COLO829 (cell line): ENCODE data around the gene FADS1.

Experiments
- DNase-seq: peaks from one replicate; pipeline ENCODE4 v3.0.0; 2012; ENCODE audit warnings: low spot score

Gene FADS1

DNA sequence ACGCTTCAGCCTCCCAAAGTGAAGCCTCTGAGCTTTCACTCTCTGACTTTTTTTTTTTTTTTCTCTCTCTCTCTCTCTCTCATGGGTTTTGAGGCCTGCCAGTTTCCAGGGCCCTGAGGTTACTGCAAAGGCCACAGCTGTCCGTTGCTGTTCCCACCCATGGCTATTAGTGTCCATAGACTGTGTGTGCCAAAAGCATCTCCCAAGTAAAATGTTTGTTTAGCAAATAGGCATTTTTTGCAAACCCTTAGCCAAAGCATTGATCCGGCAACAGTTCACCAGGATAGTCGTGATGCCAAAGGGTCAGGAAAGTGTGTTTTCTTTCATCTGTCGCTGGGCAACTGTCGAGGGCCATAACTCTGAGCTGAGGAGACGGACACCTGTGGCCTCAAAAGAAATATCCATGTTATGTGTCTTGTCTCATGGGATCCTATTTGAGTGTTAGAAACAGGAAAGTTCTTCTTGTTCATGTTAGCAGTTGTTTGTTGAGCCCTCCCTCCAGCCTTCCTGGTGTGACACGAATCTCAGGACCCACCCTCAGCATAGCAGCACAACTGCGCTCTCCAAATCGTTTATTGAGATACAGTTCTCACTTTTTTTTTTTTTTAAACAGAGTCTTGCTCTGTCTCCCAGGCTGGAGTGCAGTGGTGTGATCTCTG lies 29.7 kb upstream of the FADS1 start:
- DNase-seq, result no peak

DNA sequence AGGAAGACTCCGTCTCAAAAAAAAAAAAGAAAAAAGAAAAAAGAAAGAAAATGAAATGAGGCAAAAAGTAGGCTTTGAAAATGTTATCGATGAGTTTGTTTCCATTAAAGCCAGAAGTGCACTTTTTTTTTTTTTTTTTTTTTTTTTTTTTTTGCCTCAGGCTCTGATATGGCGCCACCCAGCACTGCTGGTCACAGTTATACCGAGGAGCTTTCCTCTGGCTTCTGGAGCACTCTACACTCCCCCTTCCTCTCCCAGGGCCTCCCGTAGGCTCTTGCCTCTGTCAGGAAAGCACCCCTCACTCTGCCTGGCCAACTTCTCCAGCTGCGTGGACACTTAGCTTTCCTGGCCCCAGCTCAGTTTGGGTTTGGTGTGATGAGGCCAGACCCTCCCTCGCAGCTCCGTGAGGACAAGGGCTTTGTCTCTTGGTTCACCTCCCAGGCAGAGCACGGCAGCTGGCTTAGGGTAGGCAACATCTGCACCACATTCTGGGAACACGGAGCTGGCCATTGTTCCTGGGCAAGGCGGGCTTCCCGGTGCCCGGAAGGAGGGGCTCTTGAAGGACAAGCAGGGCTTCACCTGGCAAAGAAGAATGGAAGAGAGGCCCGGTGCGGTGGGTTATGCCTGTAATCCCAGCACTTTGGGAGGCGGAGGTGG lies 28.2 kb upstream of the FADS1 start:
- DNase-seq, result no peak

DNA sequence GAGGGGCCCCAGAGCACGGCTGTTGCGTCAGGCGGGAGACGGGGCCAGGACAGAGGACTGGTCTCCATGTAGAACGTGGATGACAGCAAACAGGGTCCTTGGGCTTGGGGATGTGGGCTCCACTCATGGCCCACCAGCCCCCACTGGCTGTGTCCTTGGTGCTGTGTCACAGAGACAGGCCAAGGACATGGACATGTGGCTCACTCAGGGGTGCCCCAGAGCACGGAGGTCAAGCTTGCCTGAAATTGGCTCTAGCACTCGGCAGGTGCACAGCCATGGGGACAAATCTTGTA lies 25.7 kb upstream of the FADS1 start:
- DNase-seq, result no peak

DNA sequence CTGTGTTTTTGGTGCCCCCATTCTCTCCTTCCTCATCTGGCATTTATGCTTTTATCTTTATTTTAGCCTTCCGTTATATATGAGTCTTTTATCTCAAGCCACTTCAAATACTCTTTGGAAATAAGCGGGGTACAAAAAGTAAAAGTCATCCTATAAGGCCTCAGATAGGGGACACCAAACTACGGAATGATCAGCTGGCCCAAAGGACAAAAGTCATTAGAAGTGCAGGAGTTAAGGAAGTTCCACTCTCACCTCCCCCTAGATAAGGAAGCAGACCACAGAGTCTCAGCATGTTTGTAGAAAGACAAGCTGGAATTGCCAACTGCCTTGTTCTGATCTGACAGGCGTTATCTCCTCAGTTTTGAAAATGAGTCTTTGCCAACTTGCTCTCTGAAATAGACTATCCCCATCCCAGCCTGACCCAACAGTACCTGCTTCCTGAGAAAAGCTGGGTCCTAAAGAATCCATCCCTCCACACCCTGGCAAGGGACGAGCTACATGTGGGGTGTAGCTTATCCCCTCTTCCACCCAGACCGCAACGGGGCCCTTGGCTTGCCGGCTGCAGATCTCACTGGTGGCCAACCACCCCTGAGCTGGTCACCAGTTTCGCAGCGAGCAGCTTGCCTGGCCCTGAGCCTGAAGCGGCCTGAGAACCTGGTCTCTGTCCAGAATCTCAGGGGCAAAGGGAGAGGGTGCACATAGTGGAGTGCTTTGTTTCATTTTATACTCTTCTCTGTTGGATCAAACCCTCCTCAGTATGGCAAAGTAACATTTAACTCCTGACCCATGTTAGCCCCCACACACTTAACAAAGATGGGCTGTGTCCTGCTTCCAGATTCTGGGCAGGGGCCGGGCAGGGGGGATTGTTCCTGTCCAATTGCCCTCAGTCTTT lies 25.1 kb upstream of the FADS1 start:
- DNase-seq, result peak; percentile 40

DNA sequence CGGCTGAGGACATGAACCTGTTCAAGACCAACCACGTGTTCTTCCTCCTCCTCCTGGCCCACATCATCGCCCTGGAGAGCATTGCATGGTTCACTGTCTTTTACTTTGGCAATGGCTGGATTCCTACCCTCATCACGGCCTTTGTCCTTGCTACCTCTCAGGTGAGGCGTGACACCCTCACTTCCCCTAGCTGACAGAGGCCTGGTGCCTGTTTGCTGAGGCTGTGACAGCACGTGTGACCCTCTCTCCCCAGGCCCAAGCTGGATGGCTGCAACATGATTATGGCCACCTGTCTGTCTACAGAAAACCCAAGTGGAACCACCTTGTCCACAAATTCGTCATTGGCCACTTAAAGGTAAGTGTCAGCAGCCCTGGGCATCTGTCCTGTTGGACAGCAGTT lies 23.6 kb upstream of the FADS1 start:
- no peak for DNase-seq

DNA sequence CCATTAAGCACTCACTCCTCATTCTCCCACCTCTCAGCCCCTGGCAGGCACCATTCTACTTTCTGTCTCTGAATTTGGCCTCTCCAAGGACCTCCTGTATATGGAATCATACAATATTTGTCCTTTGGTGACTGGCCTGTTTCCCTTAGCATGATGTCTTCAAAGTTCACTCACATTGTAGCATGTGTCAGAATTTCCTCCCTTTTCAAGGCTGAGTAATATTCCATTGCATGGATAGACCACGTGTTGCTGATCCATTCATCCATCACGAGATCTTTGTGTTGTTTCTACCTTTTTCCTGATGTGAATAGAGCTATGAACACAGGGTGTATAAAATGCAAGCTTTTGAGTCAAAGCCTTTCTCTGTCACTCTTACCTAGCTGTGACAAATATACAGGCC lies 22.9 kb upstream of the FADS1 start:
- no peak for DNase-seq

DNA sequence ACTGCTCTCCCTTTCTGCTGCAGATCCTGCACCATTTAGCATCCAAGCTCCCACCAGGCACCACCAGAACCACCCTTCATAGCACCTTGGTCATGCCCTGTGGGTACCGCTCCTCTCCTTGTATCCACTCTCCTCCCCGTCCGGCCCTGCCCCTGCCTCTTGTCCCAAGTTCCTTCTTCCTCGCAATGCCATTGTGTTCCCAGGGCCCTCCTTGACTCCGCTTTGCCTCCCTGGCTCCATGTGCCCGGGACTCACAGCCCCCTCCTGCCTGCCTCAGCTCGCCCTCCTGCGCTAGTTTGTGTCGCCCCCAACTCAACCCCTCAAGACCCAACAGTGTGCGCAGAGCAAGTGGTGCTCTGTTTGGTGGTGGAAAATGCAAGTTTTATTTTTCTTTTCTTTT lies 22.1 kb upstream of the FADS1 start:
- DNase-seq, result no peak

DNA sequence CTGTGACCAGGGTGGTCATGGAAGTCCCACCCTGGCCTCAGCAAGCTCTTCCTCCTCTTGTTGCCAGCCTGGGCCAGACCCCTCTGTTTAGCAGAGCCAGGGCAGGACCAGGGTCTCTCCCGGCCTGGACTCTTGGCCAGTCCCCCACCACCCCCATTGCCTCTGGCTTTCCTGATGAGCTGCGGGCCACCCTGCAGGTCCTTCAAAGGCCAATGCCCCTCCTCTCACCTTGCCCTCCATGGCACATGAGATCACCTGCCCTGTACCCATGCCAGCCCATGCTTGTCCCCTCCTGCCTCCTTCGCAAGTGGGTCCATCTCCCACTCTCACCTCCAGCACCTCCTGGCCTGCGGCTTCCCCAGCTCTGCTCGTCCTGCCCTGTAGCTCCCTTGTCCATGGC lies 21.7 kb upstream of the FADS1 start:
- no peak for DNase-seq

DNA sequence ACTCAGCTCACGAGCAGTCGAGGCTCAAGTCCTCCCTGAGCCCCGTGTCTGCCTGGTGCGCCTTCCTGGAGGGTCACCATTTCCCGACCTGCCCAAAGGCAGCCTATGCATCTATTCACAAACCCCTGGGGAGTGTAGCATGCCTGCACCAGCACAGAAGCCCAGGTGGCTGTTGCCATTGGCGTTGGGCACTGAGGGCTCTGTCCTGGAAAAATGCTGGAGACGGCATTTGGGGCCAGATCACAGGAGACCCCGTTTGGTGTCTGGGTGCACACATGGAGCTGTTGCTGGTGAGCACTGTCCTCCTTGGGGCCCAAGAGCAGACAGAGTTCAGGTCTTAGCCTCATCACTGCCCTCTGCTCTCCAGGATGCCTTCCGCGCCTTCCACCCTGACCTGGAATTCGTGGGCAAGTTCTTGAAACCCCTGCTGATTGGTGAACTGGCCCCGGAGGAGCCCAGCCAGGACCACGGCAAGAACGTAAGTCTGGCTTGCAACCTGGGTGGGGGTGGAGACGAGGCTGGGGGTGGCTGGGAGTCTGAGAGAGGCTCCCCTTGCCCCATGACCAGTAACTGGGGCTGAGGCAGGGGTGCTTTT lies 20.7 kb upstream of the FADS1 start:
- no peak for DNase-seq

DNA sequence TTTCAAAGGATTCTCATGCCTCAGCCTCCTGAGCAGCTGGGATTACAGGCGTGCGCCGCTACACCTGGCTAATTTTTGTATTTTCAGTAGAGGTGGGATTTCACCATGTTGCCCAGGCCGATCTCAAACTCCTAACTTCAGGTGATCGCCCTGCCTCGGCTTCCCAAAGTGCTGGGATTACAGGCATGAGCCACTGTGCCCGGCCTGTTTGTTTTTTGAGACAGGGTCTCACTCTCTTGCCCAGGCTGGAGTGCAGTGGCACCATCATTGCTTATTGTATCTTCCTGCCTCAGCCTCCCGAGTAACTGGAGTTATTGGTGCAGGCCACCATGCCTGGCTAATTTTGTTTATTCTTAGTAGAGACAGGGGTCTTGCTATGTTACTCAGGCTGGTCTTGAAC lies 19.4 kb upstream of the FADS1 start:
- DNase-seq, result no peak

DNA sequence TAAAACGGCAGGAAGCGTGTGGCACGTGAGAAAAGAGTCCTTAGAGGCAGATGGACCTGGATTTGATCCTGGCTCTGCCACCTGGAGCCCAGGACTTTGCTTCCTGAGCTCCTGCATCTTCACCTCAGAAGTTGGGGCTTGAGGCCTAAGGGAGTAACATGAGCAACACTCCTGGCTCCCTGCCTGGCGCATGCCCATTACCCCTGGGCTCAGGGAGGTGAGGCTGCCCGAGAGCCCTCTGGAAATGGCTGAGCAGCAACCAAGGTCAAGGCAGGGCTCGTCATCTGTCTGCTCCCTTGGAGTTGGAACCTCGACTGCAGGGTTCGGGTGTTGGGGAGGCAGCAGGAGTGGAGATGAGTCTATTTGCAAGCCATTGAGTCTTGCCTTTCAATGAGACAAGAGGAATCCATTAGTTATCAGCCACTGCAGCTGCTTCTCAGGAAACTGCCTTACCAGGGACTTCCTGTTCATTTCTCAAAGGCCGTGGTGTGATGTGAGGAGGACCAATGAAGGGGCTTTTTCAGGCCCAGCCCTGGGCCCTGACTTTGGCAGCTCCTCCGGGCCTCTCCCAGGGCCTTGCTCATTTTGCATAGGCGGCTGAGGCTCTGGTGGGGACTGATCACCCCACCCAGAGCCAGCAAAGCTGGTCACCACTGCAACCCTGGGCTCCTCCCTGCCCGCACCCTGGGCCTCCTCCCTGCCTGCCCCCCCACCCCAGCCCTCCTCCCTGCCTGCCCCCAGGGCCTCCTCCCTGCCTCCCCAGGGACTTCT lies 17.7 kb upstream of the FADS1 start:
- no peak for DNase-seq

DNA sequence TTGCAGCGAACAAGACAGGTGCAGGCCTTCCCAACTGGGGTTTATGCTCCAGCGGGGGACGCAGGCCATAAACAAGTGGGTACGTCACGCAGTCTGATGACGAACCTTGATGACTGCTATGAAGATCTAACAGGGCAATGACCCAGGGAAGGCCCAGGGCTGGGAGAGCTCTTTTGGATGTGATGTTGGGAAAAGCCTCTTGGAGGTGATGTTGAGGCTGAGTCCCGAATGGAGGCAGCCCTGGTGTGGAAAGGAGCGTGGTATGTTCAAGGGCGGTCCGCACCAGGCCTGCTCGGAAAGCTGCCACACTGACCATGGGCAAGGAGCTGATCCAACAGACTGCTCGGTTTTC lies 17.1 kb upstream of the FADS1 start:
- DNase-seq, result no peak

DNA sequence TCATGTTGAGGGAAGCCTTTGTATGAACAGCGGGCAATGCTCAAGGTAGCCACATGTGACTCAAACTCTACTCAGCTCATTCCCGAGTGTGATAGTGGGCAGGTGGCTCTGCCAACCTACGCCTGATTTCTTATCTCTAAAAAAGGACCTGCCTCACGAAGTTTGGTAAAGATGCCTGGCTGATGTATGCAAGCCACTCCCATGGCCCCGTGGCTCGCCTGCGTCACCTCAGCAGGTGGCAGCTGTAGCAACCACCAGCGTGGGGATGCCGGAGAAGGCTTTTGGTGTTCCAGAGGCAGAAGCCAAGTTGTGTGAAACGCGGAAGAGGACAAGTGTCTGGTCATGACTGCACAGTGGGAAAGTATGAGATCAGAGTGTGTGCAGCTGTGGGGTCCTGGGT lies 16.7 kb upstream of the FADS1 start:
- no peak for DNase-seq

DNA sequence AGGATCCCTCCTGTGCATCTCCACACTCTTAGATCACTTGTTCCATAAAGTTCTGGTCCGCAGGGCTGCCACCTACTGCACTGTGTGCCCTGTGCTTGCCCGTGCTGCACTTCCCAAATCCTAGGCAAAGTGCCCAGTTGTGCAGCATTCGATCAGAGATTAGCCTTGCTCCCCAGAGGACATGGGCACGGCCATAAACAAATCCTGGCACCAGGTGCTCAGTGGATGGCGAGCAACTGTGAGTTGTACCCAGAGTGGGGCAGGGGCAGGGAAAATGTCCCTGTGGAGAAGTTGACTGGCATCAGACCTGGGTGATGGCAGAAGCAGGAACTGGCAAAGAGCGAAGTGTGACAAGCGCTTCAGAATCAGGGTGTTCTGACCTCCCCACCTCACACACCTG lies 16.0 kb upstream of the FADS1 start:
- no peak for DNase-seq

DNA sequence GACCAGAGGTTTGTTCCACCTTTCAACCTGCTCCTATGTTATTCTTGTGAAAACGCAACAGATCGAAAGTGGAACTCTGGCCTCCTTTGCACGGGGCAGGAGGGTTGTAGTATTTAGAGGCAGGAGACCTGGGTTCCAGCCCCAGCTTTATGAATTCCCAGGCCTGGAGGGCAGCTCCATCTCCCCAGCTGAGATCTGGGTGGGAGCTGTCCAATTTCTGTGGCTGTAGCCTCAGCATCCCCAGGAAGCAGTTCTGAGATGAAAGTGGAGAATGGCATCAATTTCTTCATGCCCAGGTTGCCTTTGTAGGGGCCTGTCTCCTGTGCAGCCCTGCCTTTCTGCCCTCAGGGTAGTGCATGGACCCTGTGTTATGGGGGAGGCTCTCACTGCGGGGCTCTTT lies 15.4 kb upstream of the FADS1 start:
- no peak for DNase-seq

DNA sequence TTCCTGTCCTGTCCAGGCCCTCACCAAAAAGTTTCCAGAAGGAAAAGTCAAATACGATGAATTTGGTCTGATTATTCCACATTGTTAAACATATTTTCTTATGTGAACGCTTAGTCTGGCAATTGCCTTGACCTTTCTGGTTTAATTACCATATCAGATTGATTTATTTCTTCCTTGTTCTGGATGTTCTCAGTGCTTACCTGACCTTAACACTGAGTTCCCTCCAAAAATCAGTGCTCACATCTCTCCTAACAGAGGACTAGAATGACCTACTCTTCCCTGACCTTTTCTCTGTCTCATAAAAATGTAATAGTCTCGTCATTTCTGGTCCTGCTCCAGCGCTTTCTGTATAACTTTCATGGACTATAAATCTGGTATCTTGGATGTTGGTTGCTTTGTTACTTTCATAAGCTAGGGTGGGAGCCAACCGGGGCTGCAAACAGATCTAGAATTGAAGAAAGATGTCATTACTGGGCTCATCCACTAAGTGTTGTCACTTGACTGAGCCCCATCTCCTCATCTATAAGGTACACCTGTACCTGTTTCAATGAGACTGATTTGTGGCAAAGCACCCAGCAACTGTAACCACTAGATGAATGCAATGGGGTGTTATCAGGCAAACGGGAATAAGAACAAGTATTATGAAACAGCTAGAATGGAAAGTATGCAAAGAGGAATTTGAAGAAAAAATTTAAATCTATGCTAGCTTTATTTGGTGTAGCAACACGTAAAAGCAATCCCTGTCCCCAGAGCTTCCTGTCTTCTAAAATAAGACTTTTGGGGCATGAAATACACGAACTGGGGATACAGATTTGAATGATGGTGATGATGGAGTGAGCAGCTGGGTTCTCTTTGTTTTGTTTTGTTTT lies 13.7 kb upstream of the FADS1 start:
- no peak for DNase-seq

DNA sequence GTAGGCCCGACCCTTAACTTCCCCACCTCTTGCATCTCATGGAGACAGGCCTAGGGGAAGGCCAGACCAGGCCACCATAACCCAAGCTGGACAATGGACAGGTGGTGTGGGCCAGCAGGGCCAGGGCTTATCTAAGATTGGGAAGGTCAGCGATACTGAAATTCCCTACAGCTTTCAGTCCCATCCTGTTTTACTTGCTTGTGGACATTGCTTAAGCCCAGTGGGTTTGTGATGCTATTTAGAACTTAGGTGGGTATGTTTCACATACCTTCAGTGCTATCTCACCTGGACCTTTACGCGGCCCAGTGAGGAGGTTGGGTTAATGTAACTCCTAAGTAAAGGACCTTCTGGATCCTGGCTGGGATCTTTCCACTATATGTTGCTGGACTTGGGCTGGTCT lies 13.0 kb upstream of the FADS1 start:
- no peak for DNase-seq

DNA sequence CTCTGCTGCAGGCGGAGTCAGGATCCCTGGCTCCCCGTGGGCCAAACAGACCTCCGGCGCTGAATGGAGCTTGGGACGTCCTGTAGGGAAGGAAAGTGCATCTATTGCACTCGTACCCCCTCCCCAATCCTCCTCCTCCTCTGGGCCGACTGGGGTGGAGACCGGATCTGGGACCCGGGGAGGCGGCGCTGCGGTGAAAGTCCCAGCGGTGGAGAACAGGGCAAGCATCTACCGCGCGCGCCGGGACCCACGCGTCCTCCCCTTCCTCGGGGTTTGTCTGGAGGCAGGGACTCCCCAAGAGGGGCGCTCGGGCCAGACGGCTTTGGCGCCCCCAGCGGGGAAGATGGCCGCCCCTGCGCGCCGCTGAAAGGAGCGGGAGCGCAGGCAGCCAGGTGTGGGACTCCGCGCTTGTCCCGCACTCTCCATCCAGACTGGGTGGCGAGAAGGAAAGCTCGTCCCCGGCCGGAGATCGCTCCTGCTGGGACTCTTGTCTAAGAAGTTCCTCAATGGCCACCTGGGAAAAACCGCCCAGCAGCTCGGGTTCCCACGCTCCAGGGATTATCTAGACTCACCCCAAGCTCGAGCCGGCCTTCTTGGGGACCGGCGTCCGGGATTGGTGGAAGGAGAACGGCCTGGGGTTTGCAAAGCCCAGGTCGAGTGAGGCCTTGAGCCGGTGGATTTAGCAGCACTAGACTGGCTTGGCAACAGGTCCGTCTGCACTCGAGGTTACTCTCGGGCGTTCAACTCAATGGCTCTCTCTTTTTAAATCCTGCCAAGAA lies 12.0 kb upstream of the FADS1 start:
- no peak for DNase-seq

DNA sequence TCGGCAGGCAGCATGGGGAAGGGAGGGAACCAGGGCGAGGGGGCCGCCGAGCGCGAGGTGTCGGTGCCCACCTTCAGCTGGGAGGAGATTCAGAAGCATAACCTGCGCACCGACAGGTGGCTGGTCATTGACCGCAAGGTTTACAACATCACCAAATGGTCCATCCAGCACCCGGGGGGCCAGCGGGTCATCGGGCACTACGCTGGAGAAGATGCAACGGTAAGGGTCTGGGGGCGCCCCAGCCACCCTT lies 11.5 kb upstream of the FADS1 start:
- DNase-seq, result no peak

DNA sequence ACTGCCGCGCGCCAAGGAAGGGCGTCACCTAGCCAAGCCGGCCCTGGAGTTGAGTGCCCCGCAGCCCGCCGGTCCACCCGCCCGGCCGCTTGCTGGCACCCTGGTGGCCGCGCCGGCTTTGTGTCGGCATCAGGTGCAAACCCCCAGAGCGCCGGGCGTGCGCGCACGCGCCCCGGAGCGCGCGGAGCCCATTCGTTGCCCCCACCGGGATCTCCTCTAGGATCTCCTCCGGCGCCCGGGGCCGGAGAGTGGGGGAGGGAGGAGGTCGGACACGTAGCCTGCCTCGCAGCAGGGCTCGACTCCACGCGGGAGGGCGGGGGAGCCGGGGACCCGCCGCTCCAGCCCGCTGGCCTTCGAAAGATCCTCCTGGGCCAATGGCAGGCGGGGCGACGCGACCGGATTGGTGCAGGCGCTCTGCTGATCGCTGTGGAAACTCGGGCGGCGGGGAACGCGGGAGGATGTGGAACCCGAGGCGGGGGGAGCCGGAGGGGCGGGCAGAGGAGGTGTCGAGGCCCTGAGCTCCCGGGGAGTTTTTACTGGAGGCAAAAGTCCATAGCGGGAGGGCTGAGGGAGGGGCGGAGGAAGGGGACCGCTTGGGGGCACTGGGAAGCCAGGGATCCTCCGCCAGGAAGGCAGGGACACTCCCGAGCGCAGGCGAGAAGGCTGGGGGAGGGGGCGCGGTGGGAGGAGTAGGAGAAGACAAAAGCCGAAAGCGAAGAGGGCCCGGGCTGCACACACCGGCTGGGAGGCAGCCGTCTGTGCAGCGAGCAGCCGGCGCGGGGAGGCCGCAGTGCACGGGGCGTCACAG lies 11.0 kb upstream of the FADS1 start, which contains the start of gene FADS2:
Gene FADS2 (plus strand): TSS at position 730 of the 808 bp plus-strand sequence. CDS start 91 bp downstream, outside the sequence.
- no peak for DNase-seq
